Muscle layer of colon (tissue), 2 donors: ENCODE measurements around the gene GLI3.

Experiments
- H3K27ac ChIP-seq: one replicate; pipeline ENCODE4 v1.7.0; 2013; ENCODE audit warnings: low read depth, mild to moderate bottlenecking, low read length, moderate library complexity
- H3K27me3 ChIP-seq, 2 donors: one replicate each; pipeline ENCODE4 v1.7.0; 2013; ENCODE audit warnings: low read length in 2 of 2, mild to moderate bottlenecking in 2 of 2; ENCODE audit not compliant: insufficient read depth in 2 of 2, control insufficient read depth in 1 of 2
- H3K36me3 ChIP-seq: one replicate; pipeline ENCODE4 v1.7.0; 2013; ENCODE audit warnings: mild to moderate bottlenecking, low read length; ENCODE audit not compliant: insufficient read depth
- H3K4me1 ChIP-seq: one replicate; pipeline ENCODE4 v1.7.0; 2013; ENCODE audit warnings: mild to moderate bottlenecking, low read length; ENCODE audit not compliant: insufficient read depth
- H3K4me3 ChIP-seq, 2 donors: one replicate each; pipeline ENCODE4 v1.7.0; 2013; ENCODE audit warnings: low read length in 2 of 2, low read depth in 1 of 2, mild to moderate bottlenecking in 1 of 2, moderate library complexity in 1 of 2
- H3K9ac ChIP-seq: one replicate; pipeline ENCODE4 v1.7.0; 2013; ENCODE audit warnings: low read length
- H3K9me3 ChIP-seq: one replicate; pipeline ENCODE4 v1.7.0; 2013; ENCODE audit warnings: mild to moderate bottlenecking, low read length
- donor health status: abdominal sarcoma.
- donor health status: Adenocarcinoma of cecum.

Gene GLI3

DNA sequence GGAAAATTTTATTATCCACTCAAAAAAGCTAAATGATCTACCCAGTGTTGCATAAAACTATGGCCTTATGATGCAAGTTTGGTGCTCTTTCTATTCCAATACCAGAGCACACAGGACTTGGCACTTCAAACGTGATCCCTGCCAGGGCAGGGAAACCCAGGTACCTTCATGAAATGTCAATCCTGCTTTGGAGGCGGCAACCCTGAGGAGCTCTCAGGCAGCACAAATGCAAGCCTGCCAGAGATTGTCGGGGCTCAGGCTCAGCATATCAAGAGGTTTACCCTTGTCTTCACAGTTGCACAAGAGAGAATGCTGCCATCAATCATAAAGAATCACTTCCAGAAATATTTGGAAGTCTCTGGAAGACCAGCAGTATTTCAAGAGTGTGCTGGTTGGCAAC, 151.5 kb downstream of the GLI3 start:
- Histone ChIP-seq H3K27ac (no peak overlapping the region), H3K27me3 (no peaks in the 10 kb centered on the region), H3K4me1 (peaks cover 50% of the 10 kb centered on the region), H3K9me3 (no peaks in the 10 kb centered on the region), H3K36me3 (no peaks in the 10 kb centered on the region), H3K4me3 (no peak overlapping the region), H3K9ac (no peak overlapping the region)

DNA sequence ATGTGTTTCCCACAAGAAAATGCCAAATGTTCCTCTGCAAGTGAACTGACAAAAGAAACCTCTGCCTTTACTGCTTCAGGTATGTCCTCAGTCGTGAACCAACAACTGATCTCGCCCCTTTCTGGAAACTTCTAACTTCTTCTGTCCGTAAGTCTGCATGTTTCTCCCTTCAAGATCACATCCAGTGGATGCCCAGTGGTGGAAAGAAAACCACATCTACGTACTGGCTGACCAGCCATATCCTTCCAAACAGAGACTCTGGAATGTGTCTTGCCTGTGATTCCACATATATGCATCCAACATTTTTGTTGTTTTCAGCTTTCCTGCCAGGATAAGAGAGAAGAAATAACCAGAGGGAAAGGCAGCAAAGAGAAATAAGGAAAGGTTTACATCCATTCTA, 152.7 kb downstream of the GLI3 start:
- Histone ChIP-seq H3K36me3 (no peaks in the 10 kb centered on the region), H3K4me1 (peaks cover 45% of the 10 kb centered on the region), H3K27ac (no peak overlapping the region), H3K9me3 (no peaks in the 10 kb centered on the region), H3K27me3 (no peaks in the 10 kb centered on the region), H3K4me3 (no peak overlapping the region), H3K9ac (no peak overlapping the region)

DNA sequence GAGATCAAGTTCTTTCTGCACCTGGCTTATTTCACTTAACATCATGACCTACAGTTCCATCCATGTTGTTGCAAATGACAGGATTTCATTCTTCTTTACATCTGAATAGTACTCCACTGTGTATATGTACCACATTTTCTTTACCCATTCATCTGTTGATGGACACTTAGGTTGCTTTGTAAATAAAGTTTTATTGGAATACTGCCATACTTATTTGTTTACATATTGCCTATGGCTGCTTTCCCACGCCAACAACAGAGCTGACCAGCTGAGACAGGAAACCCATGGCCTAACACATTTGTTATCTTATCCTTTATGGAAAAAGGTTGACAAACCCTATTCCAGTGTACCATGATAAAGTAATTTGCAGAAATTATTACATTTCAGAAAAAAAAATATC, 153.7 kb downstream of the GLI3 start:
- H3K9me3 ChIP-seq = no peaks in the 10 kb centered on the region

DNA sequence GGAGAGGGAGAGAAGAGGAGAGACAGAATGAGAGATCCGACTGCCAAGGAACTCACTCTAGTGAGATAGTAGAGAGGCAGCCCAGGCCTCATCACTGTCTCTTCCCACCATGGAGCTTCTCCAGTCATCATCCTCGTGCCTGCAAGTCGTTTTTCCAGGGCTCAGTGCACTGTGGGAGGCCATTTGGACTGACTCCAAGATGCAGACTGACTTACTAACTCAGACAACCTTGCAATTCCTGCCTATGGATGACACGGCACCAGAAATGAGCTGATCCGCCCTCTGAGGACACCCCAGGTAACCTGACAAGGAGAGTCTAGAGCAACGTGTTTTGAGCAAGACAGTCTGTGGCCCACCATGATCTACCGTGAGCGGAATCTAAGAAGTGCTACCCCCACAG, 154.9 kb downstream of the GLI3 start:
- no peak overlapping the region for H3K9ac ChIP-seq
- no peak overlapping the region for H3K4me3 ChIP-seq
- no peaks in the 10 kb centered on the region for H3K36me3 ChIP-seq
- H3K27me3 ChIP-seq = no peaks in the 10 kb centered on the region
- H3K4me1 ChIP-seq = peaks cover 32% of the 10 kb centered on the region
- no peaks in the 10 kb centered on the region for H3K9me3 ChIP-seq
- H3K27ac ChIP-seq = no peak overlapping the region

More for the DNA sequence above, 153.7 kb downstream of the GLI3 start:
- Histone ChIP-seq H3K4me1 (peaks cover 35% of the 10 kb centered on the region), H3K36me3 (no peaks in the 10 kb centered on the region), H3K9ac (no peak overlapping the region), H3K27ac (no peak overlapping the region), H3K27me3 (no peaks in the 10 kb centered on the region), H3K4me3 (no peak overlapping the region)

DNA sequence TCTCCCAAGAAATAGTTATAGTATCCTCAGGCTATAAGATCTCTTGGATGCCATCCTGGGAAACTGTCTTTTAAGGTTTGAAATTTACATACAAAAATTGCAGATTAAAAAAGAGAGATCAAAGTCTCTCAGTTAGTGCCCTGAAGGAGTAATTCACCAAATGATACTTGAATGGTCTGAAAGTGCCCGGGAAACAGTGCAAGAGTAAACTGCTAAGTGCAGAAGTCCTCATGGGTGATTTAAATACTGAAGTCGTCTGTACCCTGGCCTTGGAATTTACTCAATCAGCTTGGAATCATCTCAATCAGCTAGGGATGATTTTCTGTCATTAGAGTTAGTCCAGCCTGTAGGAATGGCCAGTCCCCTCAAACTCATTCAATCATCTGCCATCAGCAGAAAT, 155.3 kb downstream of the GLI3 start:
- Histone ChIP-seq H3K4me1 (peaks cover 32% of the 10 kb centered on the region), H3K9me3 (no peaks in the 10 kb centered on the region), H3K27ac (no peak overlapping the region), H3K9ac (no peak overlapping the region), H3K36me3 (no peaks in the 10 kb centered on the region), H3K27me3 (no peaks in the 10 kb centered on the region), H3K4me3 (no peak overlapping the region)

DNA sequence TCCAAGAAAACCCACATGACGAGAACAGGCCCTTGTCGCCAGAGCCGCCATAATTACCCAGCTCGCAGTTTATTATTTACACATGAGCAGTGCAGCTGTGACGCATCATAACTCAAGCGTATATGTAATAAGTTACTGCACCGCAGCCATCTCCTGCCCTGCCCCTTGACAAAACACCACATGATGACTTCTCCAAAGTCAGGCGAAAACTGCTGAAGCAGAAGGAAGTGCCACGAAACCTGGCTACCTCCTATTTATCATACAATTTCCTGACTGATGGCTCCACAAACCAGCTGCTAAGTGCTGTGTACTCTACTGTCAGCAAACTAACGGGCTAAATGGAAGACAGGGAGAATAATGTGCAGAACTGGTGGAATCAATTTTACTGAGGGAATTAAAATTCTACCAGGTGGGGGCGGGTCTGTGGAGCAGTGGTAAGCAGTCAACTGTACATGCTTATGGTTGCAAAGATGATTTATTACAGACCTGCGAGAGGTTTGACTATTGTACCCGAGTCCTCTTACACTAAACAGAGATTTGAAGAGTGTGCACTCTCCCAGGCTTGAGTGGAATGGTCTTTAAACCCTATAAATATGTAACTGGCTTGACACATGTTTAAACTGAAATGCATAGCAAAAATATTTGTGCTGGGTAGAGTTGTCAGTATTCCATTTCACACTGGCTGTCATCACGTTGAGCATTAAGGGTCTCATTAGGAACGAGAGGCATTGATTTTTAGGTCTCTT, 156.0 kb downstream of the GLI3 start:
- Histone ChIP-seq H3K27ac (no peak overlapping the region), H3K4me3 (no peak overlapping the region), H3K9ac (no peak overlapping the region), H3K4me1 (peaks cover 36% of the 10 kb centered on the region), H3K27me3 (no peaks in the 10 kb centered on the region), H3K9me3 (no peaks in the 10 kb centered on the region), H3K36me3 (no peaks in the 10 kb centered on the region)

DNA sequence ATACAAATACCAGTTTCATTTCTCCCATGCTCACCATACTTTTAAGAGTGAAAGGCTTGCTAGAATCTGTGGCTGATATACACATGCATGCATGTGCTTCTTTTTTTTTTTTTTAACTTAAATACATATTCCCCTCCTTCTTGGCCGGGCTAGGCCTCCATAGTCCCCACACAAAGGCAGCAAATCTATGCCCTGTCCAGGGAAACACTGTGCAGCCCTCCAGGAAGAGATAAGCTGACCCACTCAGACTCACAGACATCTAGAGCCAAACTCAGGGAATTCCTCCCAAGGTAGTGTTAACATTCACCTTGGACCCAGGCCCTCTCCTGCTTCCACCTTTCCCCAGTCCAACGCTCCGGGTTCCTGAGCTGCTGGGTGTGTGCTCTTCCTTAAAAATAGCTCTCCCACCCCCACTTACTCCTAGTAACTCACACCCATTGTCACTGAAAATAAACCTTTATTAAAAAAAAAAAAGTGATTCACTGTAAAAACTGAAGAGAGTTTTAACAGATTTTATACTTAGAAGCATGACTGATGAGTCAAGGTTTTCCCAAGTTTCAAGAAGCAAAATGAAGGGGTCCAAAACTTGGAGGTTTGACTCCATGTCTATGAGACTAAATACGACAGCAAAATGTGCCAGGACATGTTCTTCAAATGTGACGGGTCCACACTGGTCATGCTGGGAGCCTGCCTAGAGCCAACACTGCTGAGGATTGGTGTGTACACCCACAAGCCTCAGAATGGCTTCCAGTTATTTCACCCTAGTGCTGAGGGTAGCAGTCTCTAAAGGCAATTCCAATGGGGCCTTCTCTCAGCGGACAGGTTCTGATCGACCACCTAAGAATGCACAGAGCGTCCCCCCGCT, 159.5 kb downstream of the GLI3 start:
- Histone ChIP-seq H3K36me3 (no peaks in the 10 kb centered on the region), H3K27me3 (no peaks in the 10 kb centered on the region), H3K9me3 (no peaks in the 10 kb centered on the region), H3K4me3 (no peak overlapping the region), H3K27ac (no peak overlapping the region), H3K9ac (no peak overlapping the region), H3K4me1 (peaks cover 32% of the 10 kb centered on the region)

DNA sequence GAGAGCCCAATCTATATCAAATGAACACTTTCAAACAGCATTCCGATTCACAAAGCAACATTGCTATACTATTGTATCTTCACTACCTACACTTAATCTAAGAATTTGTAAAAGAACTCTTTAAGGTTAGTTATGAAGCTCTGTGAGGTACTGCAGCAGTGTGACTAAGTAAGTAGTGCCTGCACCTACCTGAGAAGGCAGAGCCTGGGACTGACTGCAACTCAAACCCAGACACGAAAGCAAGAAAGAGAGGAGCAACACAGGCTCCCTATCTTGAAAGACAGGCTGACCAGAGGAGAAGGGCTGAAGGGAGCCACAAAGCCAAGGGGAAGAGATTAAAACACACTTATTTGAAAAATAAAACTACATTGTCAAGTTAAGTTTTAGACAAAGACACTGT, 160.1 kb downstream of the GLI3 start:
- Histone ChIP-seq H3K36me3 (no peaks in the 10 kb centered on the region), H3K9ac (no peak overlapping the region), H3K27ac (no peak overlapping the region), H3K27me3 (no peaks in the 10 kb centered on the region), H3K4me1 (peaks cover 26% of the 10 kb centered on the region), H3K4me3 (no peak overlapping the region), H3K9me3 (no peaks in the 10 kb centered on the region)

DNA sequence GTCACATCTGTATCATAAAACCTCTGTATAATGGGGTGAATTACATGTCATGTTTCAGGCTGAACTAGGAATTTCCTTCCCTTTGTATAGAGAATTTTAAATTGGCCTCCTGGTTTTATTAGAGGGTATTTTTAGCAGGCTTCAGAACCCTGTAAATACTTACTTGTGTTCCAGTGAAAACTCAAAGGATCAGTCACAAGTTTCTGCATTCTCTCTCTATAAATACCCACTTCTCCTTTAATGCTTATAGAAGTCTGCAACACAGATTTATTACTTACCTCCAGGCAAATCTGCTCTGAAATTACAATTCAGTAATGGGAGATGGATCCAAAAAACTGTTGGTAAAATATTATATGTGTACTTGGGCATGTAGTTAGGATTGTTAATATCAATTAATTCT, 161.6 kb downstream of the GLI3 start:
- H3K9ac ChIP-seq = no peak overlapping the region
- H3K4me3 ChIP-seq = no peak overlapping the region
- H3K27me3 ChIP-seq = no peaks in the 10 kb centered on the region

DNA sequence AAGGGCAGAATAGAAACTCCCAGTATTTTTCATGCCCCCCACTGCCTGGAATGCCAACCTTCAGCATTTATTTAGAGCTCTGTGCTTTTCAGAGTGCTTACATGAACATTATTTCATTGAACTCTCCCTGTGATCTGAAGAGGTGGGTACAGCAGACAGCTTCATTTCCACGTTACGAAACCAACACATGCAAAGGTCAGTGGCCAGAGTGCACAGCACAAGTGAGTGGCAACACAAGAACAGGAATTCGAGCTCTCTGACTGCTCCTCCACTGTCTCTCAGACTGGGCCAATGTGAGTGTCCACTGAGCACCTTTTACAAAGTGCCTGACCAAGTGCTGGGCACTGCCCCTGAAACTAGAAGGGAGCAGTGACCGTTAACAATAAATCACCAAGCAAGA, 162.9 kb downstream of the GLI3 start:
- Histone ChIP-seq H3K27me3 (no peaks in the 10 kb centered on the region), H3K9ac (no peak overlapping the region), H3K4me3 (no peak overlapping the region), H3K27ac (no peak overlapping the region), H3K9me3 (no peaks in the 10 kb centered on the region), H3K36me3 (no peaks in the 10 kb centered on the region), H3K4me1 (peaks cover 11% of the 10 kb centered on the region)

More for the DNA sequence above, 161.6 kb downstream of the GLI3 start:
- H3K36me3 ChIP-seq = no peaks in the 10 kb centered on the region
- no peaks in the 10 kb centered on the region for H3K9me3 ChIP-seq
- no peak overlapping the region for H3K27ac ChIP-seq
- peaks cover 11% of the 10 kb centered on the region for H3K4me1 ChIP-seq

DNA sequence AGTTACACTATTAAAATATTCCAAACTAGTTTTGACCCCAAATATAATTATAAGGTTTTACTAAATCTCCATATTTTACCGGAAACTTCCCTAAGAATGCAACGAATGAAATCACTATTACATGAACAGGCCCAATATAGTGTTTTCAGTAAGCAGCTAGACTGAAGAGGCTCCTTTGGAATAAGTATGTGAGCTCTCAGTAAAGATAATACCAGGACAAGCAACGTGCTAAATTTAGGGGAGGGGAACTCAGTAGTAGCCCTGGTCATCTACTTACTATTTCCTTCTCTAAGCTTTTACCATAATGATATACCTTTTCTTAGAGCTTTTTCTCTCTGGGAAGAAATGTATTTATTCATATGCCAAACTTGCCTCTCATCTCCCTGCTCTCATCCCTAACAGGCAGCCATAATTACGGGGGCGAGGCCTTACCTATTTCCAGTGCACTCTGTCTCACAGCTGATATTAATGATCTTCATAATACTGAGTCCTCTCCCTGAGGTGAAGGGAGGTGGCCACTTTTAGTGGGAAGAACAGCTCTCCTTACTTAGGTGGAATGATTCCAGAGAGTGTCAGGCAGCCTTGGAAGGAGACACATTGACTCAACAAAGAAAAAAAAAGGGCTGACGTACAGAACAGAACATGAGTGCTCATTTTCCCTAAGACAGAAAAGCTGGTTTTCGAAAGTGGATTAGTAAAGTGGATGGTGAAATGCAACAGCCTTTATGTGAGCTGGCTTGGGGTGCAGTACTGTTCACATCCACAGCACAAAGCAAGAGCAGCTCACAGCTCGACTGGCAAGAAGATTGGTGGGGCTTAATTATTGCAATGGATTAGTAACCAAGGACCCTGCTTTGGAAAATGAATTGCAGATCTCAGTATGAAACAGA, 165.4 kb downstream of the GLI3 start:
- Histone ChIP-seq H3K9me3 (no peaks in the 10 kb centered on the region), H3K4me1 (peaks cover 10% of the 10 kb centered on the region), H3K27me3 (no peaks in the 10 kb centered on the region), H3K36me3 (no peaks in the 10 kb centered on the region), H3K9ac (no peak overlapping the region), H3K27ac (no peak overlapping the region), H3K4me3 (no peak overlapping the region)
